Measurements from ENCODE around the gene GRIN1. TPM values are rescaled to one million over a fixed set of nuclear protein-coding genes. Genes with fewer than 3 reads are reported as not detected.
A peak's percentile ranks its signal among the peaks of the same experiment; 100 is the strongest.

GRIN1 gene
- total and polyA plus RNA-seq, 2 of the 13 experiments (the other 11 are each of a cell fraction or from before 2014, with no cell fraction given) = 0.13 TPM; not detected in 1

DNA sequence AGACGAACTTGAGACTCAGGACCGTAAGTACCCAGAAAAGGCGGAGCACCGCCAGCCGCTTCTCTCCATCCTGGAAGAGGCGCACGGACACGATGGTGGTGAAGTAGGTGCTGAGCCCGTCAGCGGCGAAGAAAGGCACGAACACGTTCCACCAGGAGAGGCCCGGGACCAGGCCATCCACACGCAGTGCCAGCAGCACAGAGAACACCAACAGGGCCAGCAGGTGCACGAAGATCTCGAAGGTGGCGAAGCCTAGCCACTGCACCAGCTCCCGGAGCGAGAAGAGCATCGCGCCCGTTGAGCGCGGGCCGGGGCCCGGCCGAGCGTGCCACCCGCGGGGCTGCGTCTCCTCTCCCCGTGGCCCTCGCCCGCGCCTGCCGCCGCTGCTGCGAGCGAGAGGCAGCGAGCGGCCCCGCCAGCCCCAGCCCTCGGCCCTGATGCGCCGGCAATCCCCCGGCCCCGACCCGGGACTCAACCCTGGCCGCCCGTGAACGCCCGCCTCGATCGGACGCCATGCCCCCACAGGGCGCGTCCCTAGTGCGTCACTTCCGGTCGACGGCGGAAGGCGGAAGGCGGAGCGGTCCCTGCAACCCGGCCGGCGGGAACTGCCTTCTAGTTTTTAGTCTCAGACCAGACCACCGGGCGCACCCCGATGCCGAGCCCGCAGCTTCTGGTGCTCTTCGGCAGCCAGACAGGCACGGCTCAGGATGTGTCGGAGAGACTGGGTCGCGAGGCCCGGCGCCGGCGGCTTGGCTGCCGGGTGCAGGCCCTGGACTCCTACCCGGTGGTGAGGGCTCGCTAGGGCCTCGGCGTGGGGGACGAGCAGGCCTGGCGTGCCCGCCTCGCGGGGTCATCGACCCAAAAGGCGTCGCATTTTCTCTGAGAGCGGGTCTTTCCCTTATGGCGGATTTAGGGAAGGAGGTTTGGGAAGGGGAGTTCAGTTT is 66.4 kb downstream of the GRIN1 start, which contains the start of the genes NDOR1 and TMEM203 (continued):
- TF ChIP-seq RBFOX2 (IDR thresholded peaks at IDR 0.05; ENCODE audit: low read depth, low read length) = peak; percentile 96
- TF ChIP-seq ZNF274 (CRISPR knock-in tag; IDR thresholded peaks at IDR 0.05) = 0 out of 2 replicates have a peak, but pooled peaks have one; percentile 32
- 0 out of 2 replicates have a peak, but pooled peaks have one; percentile 33 for TF ChIP-seq ZNF441 (CRISPR knock-in tag; IDR thresholded peaks at IDR 0.05; ENCODE audit: borderline replicate concordance)
- peak; percentile 67; the same call in 1 of the 2 replicates for TF ChIP-seq BRD4 (CRISPR knock-in tag; IDR thresholded peaks at IDR 0.05)
- TF ChIP-seq IKZF4 (CRISPR knock-in tag; IDR thresholded peaks at IDR 0.05; ENCODE audit: borderline replicate concordance, low read depth, not compliant biosample characterization) = peak; percentile 44
- peak; percentile 99 for TF ChIP-seq KAT8 (CRISPR knock-in tag; IDR thresholded peaks at IDR 0.05)
- no peak for TF ChIP-seq PRDM10 (CRISPR knock-in tag; IDR thresholded peaks at IDR 0.05; ENCODE audit: low read depth)
- no peak for TF ChIP-seq CENPT (CRISPR knock-in tag; IDR thresholded peaks at IDR 0.05; ENCODE audit: low read depth)
- TF ChIP-seq RARA (CRISPR knock-in tag; IDR thresholded peaks at IDR 0.05) = peak; percentile 35; the same call in 1 of the 2 replicates
- peak; percentile 71; the same call in 1 of the 2 replicates for TF ChIP-seq ATF7-NPFF (CRISPR knock-in tag; IDR thresholded peaks at IDR 0.05; ENCODE audit: low read depth)
- TF ChIP-seq ZIK1 (CRISPR knock-in tag; IDR thresholded peaks at IDR 0.05; ENCODE audit: borderline replicate concordance, low read depth) = no peak
- TF ChIP-seq, protein P1, sequence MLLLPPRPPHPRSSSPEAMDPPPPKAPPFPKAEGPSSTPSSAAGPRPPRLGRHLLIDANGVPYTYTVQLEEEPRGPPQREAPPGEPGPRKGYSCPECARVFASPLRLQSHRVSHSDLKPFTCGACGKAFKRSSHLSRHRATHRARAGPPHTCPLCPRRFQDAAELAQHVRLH (CRISPR knock-in tag; IDR thresholded peaks at IDR 0.05; ENCODE audit: borderline replicate concordance, low read depth) = peak; percentile 63; the same call in 1 of the 2 replicates
- peak; percentile 47; the same call in 1 of the 2 replicates for TF ChIP-seq ZNF788 (CRISPR knock-in tag; IDR thresholded peaks at IDR 0.05; ENCODE audit: borderline replicate concordance)
- peak; percentile 88; the same call in 1 of the 2 replicates for TF ChIP-seq KAT7 (CRISPR knock-in tag; IDR thresholded peaks at IDR 0.05; ENCODE audit: borderline replicate concordance)
- TF ChIP-seq MAF1 (CRISPR knock-in tag; IDR thresholded peaks at IDR 0.05; ENCODE audit: borderline replicate concordance) = 0 out of 2 replicates have a peak, but pooled peaks have one; percentile 75
- peak; percentile 98 for TF ChIP-seq PHF20 (CRISPR knock-in tag; IDR thresholded peaks at IDR 0.05)
- TF ChIP-seq HOXA7 (CRISPR knock-in tag; IDR thresholded peaks at IDR 0.05) = no peak
- TF ChIP-seq KLF6 (CRISPR knock-in tag; IDR thresholded peaks at IDR 0.05) = peak; percentile 52; the same call in 1 of the 2 replicates
- TF ChIP-seq ZNF232 (CRISPR knock-in tag; IDR thresholded peaks at IDR 0.05; ENCODE audit: borderline replicate concordance) = 0 out of 2 replicates have a peak, but pooled peaks have one; percentile 67
- TF ChIP-seq ZBTB33 (CRISPR knock-in tag; IDR thresholded peaks at IDR 0.05) = peak; percentile 35; the same call in 1 of the 2 replicates
- TF ChIP-seq, protein P2, sequence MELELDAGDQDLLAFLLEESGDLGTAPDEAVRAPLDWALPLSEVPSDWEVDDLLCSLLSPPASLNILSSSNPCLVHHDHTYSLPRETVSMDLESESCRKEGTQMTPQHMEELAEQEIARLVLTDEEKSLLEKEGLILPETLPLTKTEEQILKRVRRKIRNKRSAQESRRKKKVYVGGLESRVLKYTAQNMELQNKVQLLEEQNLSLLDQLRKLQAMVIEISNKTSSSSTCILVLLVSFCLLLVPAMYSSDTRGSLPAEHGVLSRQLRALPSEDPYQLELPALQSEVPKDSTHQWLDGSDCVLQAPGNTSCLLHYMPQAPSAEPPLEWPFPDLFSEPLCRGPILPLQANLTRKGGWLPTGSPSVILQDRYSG (CRISPR knock-in tag; IDR thresholded peaks at IDR 0.05) = no peak

Measured in HepG2 (cell line).